ENCODE data around the gene PADI4.
"Not testable (repeated sequence)": the region's sequence is repeated elsewhere in the genome, so short reads cannot be mapped to it uniquely, and the experiment has no call there.

Gene PADI4

GRCh38 chr1:17342014-17342441, 34.0 kb downstream of the PADI4 start:
- DNase-seq (ENCODE audit: low read depth), result no peak
- H3K4me3 ChIP-seq (ENCODE audit: low read depth, low read length), result no peak overlapping the region
- TF ChIP-seq CTCF (IDR thresholded peaks at IDR 0.05; ENCODE audit: low read depth, low read length), result no peak
- TF ChIP-seq MYC (IDR thresholded peaks at IDR 0.05; ENCODE audit: low read depth, low read length), result no peak
- no peak for TF ChIP-seq POLR2A (IDR thresholded peaks at IDR 0.05; ENCODE audit: extremely low read depth, insufficient read length)
- TF ChIP-seq MAX (IDR thresholded peaks at IDR 0.05; ENCODE audit: low read depth, low read length), result no peak

DNA sequence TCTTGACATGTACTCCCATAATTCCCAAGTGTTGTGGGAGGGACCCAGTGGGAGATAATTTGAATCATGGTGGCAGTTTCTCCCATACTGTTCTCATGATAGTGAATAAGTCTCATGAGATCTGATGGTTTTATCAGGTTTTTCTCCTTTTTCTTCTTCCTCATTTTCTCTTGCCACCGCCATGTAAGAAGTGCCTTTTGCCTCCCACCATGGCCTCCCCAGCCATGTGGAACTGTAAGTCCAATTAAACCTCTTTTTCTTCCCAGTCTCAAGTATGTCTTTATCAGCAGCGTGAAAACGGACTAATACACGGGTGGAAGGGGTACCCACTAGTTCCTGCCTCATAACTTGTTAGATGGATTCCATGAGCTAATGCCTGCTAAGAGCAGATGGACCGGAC, 37.5 kb downstream of the PADI4 start:
- DNase-seq (ENCODE audit: low read depth); H3K4me3 ChIP-seq (ENCODE audit: low read depth, low read length): not testable (repeated sequence)

- DNase-seq (ENCODE audit: low read depth), result no peak
- TF ChIP-seq CTCF (IDR thresholded peaks at IDR 0.05; ENCODE audit: low read depth, low read length), result no peak
- no peak for TF ChIP-seq MAX (IDR thresholded peaks at IDR 0.05; ENCODE audit: low read depth, low read length)
- TF ChIP-seq MYC (IDR thresholded peaks at IDR 0.05; ENCODE audit: low read depth, low read length), result no peak
- no peak for TF ChIP-seq POLR2A (IDR thresholded peaks at IDR 0.05; ENCODE audit: extremely low read depth, insufficient read length)
- H3K4me3 ChIP-seq (ENCODE audit: low read depth, low read length), result no peak overlapping the region
Observed at GRCh38 chr1:17346046-17346789, 38.2 kb downstream of the PADI4 start.

DNA sequence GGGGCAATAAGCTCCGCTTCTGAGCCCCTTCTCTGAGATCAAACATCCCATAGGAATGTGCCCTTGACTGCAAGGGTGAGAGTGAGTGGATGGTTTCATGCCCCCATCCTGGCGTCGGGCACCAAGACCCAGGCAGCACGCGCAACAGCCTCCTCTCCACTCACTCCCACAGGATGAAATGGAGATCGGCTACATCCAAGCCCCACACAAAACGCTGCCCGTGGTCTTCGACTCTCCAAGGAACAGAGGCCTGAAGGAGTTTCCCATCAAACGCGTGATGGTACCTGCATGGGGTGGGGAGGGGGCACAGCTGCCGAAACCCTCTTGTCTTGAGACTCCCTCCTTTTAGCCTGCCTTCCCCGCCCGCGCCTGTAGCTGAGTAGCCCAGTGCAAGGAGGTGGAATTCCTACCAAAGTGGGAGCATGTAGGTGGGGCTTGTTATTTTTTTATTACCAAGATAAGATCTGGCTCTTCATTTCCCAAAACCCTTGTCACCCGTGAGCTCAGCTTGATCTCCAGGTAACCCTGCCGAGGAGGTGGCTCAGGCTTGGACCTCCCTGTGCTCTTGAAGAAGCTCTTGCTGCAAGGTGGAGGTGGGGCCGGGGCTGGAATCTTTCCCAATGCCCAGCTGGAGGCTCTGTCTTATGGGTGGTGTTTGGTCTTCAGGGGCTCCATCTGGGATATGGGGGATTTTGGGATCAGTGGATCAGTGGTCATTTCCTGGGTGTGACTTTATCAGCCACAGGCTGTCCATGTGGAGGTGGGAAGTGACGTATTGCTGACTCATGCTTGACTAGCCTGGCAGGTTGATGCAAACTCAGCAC, 40.0 kb downstream of the PADI4 start:
- no peak for DNase-seq (ENCODE audit: low read depth)
- TF ChIP-seq CTCF (IDR thresholded peaks at IDR 0.05; ENCODE audit: low read depth, low read length) (no peak), MYC (IDR thresholded peaks at IDR 0.05; ENCODE audit: low read depth, low read length) (no peak), MAX (IDR thresholded peaks at IDR 0.05; ENCODE audit: low read depth, low read length) (no peak), POLR2A (IDR thresholded peaks at IDR 0.05; ENCODE audit: extremely low read depth, insufficient read length) (no peak)
- H3K4me3 ChIP-seq (ENCODE audit: low read depth, low read length), result no peak overlapping the region

- no peak for DNase-seq (ENCODE audit: low read depth)
- no peak overlapping the region for H3K4me3 ChIP-seq (ENCODE audit: low read depth, low read length)
- TF ChIP-seq POLR2A (IDR thresholded peaks at IDR 0.05; ENCODE audit: extremely low read depth, insufficient read length), result no peak
- TF ChIP-seq MAX (IDR thresholded peaks at IDR 0.05; ENCODE audit: low read depth, low read length), result no peak
- no peak for TF ChIP-seq MYC (IDR thresholded peaks at IDR 0.05; ENCODE audit: low read depth, low read length)
Observed at GRCh38 chr1:17348593-17349234, 40.7 kb downstream of the PADI4 start.

DNA sequence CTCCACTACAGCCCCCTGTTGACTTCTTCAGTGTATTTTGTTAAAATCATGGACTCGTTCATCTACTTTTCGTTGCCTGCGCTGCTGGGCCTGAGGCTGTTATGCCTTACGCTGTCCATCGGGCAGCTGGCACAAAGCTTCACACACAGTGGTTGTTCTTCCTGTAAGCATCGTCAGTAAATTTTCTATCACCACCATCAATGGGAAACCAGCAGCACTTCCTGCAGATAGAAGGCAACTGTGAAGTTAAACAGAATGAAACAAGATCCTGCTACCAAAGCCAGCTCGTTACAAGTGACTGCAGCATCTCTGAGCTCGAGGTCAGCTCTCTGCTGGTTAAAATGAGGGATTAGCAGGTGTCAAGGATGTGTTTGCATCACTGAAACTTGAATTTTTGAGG, 42.1 kb downstream of the PADI4 start:
- TF ChIP-seq MYC (IDR thresholded peaks at IDR 0.05; ENCODE audit: low read depth, low read length) (no peak), POLR2A (IDR thresholded peaks at IDR 0.05; ENCODE audit: extremely low read depth, insufficient read length) (no peak), MAX (IDR thresholded peaks at IDR 0.05; ENCODE audit: low read depth, low read length) (no peak), CTCF (IDR thresholded peaks at IDR 0.05; ENCODE audit: low read depth, low read length) (no peak)
- H3K4me3 ChIP-seq (ENCODE audit: low read depth, low read length), result no peak overlapping the region
- no peak for DNase-seq (ENCODE audit: low read depth)

All from NB4 (cell line).